Type B pancreatic cell (in vitro differentiated cells): ENCODE measurements around the gene POLR1C. TPM values are rescaled to one million over a fixed set of nuclear protein-coding genes. Genes with fewer than 3 reads are reported as not detected.
A peak's percentile ranks its signal among the peaks of the same experiment; 100 is the strongest.
"Not testable (repeated sequence)": the region's sequence is repeated elsewhere in the genome, so short reads cannot be mapped to it uniquely, and the experiment has no call there.

ENCODE experiments used
- DNase-seq: peaks from one replicate; pipeline ENCODE4 v3.0.0; 2021; ENCODE audit warnings: mixed read lengths; ENCODE audit not compliant: unreplicated experiment; ENCODE audit errors: extremely low spot score
- H3K27ac Mint-ChIP-seq: 2 replicates; pipeline ENCODE4 v1.8.0; 2021; ENCODE audit warnings: mild to moderate bottlenecking, mixed read lengths
- H3K27me3 Mint-ChIP-seq: 2 replicates; pipeline ENCODE4 v1.8.0; 2021; ENCODE audit warnings: mixed read lengths
- H3K36me3 Mint-ChIP-seq: 2 replicates; pipeline ENCODE4 v1.8.0; 2021; ENCODE audit warnings: mixed read lengths
- H3K4me1 Mint-ChIP-seq: one replicate; pipeline ENCODE4 v1.8.0; 2021; ENCODE audit warnings: mixed read lengths; ENCODE audit not compliant: unreplicated experiment
- H3K4me3 Mint-ChIP-seq: 2 replicates; pipeline ENCODE4 v1.8.0; 2021; ENCODE audit warnings: mild to moderate bottlenecking, mixed read lengths
- H3K9me3 Mint-ChIP-seq: 2 replicates; pipeline ENCODE4 v1.8.0; 2021; ENCODE audit warnings: mixed read lengths
- CTCF ChIP-seq: fragments of 200-600 bp; sonication (generic); conservative IDR thresholded peaks from 2 replicates; pipeline ENCODE4 v1.5.0; 2021; ENCODE audit warnings: antibody characterized with exemption, mild to moderate bottlenecking
- total RNA-seq: library from RNA; stranded (reverse); gene quantifications from 2 replicates; pipeline ENCODE4 v1.2.1, GENCODE V29; 2021; ENCODE audit warnings: low replicate concordance

POLR1C gene
- total RNA-seq, 1 donor from 2014 or later = 60.8 TPM

GRCh38 chr6:43497129-43497396 is 19.8 kb upstream of the POLR1C start:
- H3K4me3 Mint-ChIP-seq = no peak overlapping the region
- H3K9me3 Mint-ChIP-seq = no peaks in the 10 kb centered on the region
- H3K36me3 Mint-ChIP-seq = no peaks in the 10 kb centered on the region
- H3K27me3 Mint-ChIP-seq = no peaks in the 10 kb centered on the region
- peaks cover 24% of the 10 kb centered on the region for H3K4me1 Mint-ChIP-seq
- no peak for TF ChIP-seq CTCF
- no peak for DNase-seq
- H3K27ac Mint-ChIP-seq = peak overlapping the region; percentile 56

- no peak overlapping the region for H3K4me3 Mint-ChIP-seq
- H3K27ac Mint-ChIP-seq = peak overlapping the region; percentile 56
- no peaks in the 10 kb centered on the region for H3K9me3 Mint-ChIP-seq
- no peaks in the 10 kb centered on the region for H3K36me3 Mint-ChIP-seq
- DNase-seq = no peak
- TF ChIP-seq CTCF = no peak
- peaks cover 18% of the 10 kb centered on the region for H3K4me1 Mint-ChIP-seq
- H3K27me3 Mint-ChIP-seq = no peaks in the 10 kb centered on the region
Measured at GRCh38 chr6:43497689-43498088, 19.2 kb upstream of the POLR1C start.

DNA sequence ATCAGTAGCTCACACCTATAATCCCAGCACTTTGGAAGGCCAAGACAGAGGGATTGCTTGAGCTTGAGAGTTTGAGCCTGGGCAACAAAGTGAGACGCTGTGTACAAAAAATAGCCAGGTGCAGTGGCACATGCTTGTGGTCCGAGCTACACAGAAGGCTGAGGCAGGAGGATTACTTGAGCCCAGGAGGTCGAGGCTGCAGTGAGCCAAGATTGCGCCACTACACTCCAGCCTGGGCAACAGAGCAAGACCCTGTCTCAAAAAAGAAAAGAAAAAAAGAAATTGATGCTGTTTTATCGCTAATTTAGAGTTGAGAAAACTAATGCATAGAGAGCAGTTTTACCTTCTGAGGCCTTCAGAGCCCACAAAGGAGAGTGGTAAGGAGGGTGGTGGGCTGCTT is 18.6 kb upstream of the POLR1C start:
- H3K4me1 Mint-ChIP-seq = peaks cover 14% of the 10 kb centered on the region
- DNase-seq, H3K9me3 Mint-ChIP-seq, H3K4me3 Mint-ChIP-seq, H3K27me3 Mint-ChIP-seq, H3K36me3 Mint-ChIP-seq, H3K27ac Mint-ChIP-seq: not testable (repeated sequence)

DNA sequence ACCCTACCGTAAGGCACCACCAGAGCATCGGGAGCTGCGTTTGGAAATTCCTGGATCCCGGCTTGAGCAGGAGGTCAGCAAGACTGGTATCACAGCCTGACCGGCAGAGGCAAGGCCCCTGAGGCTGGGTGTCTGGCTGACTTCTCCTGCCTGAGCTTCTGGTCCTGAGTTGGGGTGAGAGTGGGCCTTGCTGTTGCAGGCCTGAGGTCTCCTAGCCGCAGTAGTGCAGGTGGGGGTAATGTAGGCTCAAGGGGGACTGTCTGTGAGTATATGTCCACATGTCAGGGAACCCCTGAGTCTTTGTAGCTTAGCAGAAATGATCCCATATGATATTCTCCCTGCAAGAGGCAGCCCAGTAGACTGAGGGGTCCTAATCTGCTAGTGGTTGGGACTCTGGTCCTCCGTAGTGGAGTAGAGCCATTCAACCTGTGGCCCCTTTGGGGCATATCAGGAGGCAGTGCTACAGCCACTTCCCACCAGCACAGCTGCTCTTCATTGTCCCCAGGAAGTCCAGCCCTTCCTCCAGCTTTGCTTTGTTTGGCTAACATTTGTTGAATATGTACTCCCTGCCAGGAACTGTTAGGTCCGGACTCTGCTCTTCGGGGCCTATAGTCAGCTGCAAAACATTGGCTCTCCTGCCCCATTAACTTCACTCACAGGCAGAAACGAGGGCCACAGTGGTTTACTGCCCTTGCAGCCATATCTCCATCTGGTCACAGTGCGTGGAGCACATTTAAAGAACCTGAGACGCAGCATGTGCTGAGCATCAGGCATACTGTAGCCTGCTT is 17.7 kb upstream of the POLR1C start:
- Mint-ChIP-seq H3K36me3 (no peaks in the 10 kb centered on the region), H3K27me3 (no peaks in the 10 kb centered on the region), H3K4me1 (peaks cover 9% of the 10 kb centered on the region), H3K27ac (no peak overlapping the region), H3K9me3 (no peaks in the 10 kb centered on the region), H3K4me3 (no peak overlapping the region)
- TF ChIP-seq CTCF = no peak
- no peak for DNase-seq

DNA sequence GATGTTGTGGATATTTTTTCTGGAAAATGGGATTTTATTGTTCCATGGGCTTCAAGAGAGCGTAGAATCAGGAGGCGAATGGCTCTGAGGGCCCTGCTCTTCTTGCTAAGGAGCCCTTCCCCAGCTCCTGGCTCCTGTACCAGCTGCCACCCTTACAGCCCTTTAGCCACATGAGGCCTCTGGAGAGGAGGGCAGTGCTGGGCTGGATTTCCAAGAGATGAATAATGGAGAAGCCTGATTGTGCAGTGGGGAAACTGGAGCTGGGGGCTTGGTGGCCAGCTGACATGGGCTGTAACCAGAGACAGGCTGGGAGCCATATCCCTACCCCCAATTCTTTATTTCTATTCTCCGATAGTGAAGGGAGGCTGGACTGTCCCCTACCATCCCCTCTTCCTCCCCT is 16.0 kb upstream of the POLR1C start:
- Mint-ChIP-seq H3K9me3 (no peaks in the 10 kb centered on the region), H3K36me3 (no peaks in the 10 kb centered on the region), H3K27ac (no peak overlapping the region), H3K27me3 (no peaks in the 10 kb centered on the region), H3K4me3 (no peak overlapping the region), H3K4me1 (no peaks in the 10 kb centered on the region)
- DNase-seq = no peak
- TF ChIP-seq CTCF = no peak

- no peak overlapping the region for H3K27ac Mint-ChIP-seq
- no peaks in the 10 kb centered on the region for H3K4me1 Mint-ChIP-seq
- no peak for DNase-seq
- peaks cover 2% of the 10 kb centered on the region for H3K27me3 Mint-ChIP-seq
- H3K36me3 Mint-ChIP-seq = no peaks in the 10 kb centered on the region
- no peaks in the 10 kb centered on the region for H3K9me3 Mint-ChIP-seq
- no peak for TF ChIP-seq CTCF
- H3K4me3 Mint-ChIP-seq = no peak overlapping the region
Measured at GRCh38 chr6:43502666-43503065, 14.2 kb upstream of the POLR1C start.
